ENCODE results near the gene RIPOR3.
"Not testable (repeated sequence)": the region's sequence is repeated elsewhere in the genome, so short reads cannot be mapped to it uniquely, and the experiment has no call there.

The RIPOR3 gene

DNA sequence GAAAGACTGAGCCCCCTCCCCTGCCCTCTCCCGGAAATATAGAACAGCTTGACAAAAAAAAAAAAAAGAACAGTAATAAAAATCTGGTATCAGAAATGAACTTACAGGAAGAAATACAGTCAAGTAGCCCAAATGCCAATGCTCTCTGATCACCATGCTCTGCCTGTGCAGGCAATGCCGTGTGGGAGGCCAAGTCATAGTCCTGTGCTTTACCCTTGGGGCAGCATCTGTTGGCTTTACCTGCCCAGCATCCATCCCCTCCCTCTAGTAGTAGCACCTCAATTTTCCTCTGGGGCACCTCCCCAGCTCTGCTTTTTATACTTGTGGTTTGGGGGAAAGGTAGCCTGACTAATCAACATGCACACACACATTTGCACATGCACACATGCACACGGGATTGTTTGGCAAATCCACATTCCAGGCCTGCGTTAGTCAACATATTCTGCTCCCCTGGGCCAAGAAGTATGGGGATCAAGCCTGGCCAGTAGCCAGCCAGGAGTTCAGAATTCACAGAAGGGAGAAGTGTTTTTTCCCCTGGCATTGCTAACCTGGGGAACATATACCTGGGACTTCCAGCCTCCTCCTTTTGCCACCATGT, 70.2 kb downstream of the RIPOR3 start:
- TF ChIP-seq, protein P1, sequence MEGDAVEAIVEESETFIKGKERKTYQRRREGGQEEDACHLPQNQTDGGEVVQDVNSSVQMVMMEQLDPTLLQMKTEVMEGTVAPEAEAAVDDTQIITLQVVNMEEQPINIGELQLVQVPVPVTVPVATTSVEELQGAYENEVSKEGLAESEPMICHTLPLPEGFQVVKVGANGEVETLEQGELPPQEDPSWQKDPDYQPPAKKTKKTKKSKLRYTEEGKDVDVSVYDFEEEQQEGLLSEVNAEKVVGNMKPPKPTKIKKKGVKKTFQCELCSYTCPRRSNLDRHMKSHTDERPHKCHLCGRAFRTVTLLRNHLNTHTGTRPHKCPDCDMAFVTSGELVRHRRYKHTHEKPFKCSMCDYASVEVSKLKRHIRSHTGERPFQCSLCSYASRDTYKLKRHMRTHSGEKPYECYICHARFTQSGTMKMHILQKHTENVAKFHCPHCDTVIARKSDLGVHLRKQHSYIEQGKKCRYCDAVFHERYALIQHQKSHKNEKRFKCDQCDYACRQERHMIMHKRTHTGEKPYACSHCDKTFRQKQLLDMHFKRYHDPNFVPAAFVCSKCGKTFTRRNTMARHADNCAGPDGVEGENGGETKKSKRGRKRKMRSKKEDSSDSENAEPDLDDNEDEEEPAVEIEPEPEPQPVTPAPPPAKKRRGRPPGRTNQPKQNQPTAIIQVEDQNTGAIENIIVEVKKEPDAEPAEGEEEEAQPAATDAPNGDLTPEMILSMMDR (IDR thresholded peaks at IDR 0.05; ENCODE audit: borderline replicate concordance, control extremely low read depth, extremely low read depth, insufficient read depth, missing control alignments) = no peak
- no peak for DNase-seq (ENCODE audit: low spot score)
- in situ Hi-C loops (cut with MboI; ENCODE audit: low sequenced_read_pairs, unreplicated experiment) = no loop called here

DNA sequence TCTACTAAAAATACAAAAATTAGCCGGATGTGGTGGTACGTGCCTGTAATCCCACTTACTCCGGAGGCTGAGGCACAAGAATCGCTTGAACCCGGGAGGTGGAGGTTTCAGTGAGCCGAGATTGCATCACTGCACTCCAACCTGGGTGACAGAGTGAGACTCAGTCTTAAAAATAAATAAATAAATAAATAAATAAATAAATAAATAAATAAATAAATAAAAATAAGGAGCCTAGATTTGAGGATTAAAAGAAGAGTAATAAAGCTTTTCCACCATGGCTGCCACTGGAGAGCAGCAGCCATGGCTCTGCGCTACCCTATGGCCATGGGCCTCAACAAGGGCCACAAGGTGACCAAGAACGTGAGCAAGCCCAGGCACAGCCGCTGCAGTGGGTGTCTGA, 70.9 kb downstream of the RIPOR3 start:
- DNase-seq (ENCODE audit: low spot score); in situ Hi-C loops (cut with MboI; ENCODE audit: low sequenced_read_pairs, unreplicated experiment): not testable (repeated sequence)

DNA sequence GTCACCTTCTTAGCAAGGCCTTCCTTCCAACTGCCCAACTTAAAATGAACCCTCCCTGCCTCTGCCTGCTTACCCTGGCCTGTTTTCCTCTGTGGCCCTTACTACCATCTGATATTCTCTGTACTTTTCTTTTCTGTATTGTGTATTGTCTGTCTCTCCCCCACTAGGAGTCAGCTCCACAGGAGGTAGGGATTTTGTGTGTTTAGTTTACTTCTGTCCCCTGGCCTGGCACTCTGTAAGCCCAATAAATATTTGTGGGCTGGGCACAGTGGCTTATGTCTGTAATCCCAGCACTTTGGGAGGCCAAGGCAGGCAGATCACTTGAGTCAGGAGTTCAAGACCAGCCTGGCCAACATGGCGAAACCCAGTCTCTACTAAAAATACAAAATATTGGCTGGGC, 72.8 kb downstream of the RIPOR3 start:
- DNase-seq (ENCODE audit: low spot score) = no peak
- TF ChIP-seq, protein P1 (IDR thresholded peaks at IDR 0.05; ENCODE audit: borderline replicate concordance, control extremely low read depth, extremely low read depth, insufficient read depth, missing control alignments) = no peak
- in situ Hi-C loops (cut with MboI; ENCODE audit: low sequenced_read_pairs, unreplicated experiment) = no loop called here

DNA sequence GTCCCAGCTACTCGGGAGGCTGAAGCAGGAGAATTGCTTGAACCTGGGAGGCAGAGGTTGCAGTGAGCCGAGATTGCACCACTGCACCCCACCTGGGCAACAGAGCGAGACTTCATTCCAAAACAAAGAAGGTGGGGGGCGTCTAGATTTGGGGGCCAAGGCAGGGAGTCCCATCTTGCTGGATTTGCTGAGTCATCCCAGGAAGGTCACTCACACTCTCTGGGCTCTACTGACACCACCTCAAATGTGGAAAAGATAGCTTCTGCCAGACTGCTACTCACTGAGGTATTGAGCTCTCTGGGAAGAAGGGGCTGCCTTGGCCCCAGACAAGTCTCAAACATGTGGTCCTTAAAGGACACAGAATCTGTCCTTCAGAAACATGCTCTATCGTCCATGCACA, 74.3 kb downstream of the RIPOR3 start:
- no peak for DNase-seq (ENCODE audit: low spot score)
- TF ChIP-seq, protein P1 (IDR thresholded peaks at IDR 0.05; ENCODE audit: borderline replicate concordance, control extremely low read depth, extremely low read depth, insufficient read depth, missing control alignments) = no peak
- in situ Hi-C loops (cut with MboI; ENCODE audit: low sequenced_read_pairs, unreplicated experiment) = no loop called here

DNA sequence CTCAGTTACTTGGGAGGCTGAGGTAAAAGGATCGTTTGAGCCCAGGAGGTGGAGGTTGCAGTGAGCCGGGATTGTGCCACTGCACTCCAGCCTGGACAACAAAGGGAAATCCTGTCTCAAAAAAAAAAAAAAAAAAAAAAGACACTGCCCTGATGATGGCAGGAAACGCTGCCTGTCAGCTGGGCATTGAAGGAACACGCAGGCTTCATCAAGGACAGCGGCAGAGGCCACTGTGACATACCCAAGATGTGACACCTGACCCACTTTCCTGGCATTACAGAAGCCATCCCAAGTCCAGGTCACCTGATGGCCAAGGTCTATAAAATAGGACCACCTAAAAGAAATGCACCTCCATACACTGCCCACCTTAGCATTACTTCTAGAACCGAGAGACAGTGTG, 75.9 kb downstream of the RIPOR3 start:
- TF ChIP-seq, protein P1 (IDR thresholded peaks at IDR 0.05; ENCODE audit: borderline replicate concordance, control extremely low read depth, extremely low read depth, insufficient read depth, missing control alignments) = no peak
- in situ Hi-C loops (cut with MboI; ENCODE audit: low sequenced_read_pairs, unreplicated experiment) = no loop called here

DNA sequence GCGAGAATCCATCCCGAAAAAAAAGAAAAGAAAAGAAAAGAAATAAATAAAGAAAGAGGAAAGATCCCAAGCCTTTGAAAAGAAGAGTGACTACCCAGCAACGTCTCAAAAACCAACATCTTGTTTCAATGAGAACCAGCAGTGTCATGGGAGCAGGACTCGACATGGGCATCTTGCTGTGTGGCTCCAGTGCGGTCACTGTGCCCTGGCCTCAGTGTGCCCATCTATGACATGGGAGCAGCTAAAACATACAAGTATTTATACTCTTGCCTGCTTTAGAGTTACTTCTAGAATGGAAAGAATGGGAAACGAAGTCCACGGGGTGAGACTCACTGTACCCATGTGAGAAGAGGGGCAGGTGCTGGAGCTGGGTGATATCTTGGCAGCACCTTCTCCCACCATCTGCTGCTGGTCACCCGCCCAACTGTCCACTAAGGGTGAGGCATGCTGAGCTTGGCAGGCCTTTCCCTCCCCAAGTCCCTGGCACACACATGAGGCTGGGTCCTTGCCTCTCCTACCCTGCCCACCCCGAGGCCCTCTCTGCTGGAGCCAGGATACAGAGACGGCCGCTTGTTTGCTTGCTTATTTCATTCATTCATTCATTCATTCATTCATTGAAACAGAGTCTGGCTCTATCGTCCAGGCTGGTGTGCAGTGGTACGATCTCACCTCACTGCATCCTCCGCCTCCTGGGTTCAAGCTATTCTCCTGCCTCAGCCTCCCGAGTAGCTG, 77.7 kb downstream of the RIPOR3 start:
- in situ Hi-C loops (cut with MboI; ENCODE audit: low sequenced_read_pairs, unreplicated experiment) = no loop called here
- DNase-seq (ENCODE audit: low spot score) = no peak

More for the DNA sequence above, 75.9 kb downstream of the RIPOR3 start:
- DNase-seq (ENCODE audit: low spot score) = no peak

More for the DNA sequence above, 77.7 kb downstream of the RIPOR3 start:
- TF ChIP-seq, protein P1 (IDR thresholded peaks at IDR 0.05; ENCODE audit: borderline replicate concordance, control extremely low read depth, extremely low read depth, insufficient read depth, missing control alignments) = no peak
